GM12872 (cell line): Measurements from ENCODE around the gene XDH.

Experiments
- TF ChIP-seq, protein P1 (sequence below): IDR thresholded peaks from 3 replicates; pipeline ENCODE4 v1.5.1; 2011; ENCODE audit warnings: low read depth, mild to moderate bottlenecking, low read length, moderate library complexity; ENCODE audit not compliant: insufficient read depth

XDH gene

DNA sequence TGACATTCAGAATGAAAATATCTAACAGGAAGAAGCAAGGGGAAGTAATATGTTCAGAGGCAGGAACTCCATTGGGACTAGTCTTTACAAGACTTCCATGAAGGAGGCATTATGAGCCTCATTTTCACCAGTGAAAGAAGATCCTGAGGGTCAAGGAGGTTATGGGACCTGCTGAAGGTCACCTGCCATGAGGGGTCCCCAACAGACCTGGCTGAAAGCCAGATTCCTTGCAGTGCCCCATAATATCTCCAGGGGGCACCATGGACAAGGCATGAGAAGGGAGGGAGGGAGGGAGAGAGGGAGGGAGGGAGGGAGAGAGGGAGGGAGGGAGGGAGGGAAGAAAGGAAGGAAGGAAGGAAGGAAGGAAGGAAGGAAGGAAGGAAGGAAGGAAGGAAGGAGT, 27.9 kb downstream of the XDH start:
- TF ChIP-seq, protein P1, sequence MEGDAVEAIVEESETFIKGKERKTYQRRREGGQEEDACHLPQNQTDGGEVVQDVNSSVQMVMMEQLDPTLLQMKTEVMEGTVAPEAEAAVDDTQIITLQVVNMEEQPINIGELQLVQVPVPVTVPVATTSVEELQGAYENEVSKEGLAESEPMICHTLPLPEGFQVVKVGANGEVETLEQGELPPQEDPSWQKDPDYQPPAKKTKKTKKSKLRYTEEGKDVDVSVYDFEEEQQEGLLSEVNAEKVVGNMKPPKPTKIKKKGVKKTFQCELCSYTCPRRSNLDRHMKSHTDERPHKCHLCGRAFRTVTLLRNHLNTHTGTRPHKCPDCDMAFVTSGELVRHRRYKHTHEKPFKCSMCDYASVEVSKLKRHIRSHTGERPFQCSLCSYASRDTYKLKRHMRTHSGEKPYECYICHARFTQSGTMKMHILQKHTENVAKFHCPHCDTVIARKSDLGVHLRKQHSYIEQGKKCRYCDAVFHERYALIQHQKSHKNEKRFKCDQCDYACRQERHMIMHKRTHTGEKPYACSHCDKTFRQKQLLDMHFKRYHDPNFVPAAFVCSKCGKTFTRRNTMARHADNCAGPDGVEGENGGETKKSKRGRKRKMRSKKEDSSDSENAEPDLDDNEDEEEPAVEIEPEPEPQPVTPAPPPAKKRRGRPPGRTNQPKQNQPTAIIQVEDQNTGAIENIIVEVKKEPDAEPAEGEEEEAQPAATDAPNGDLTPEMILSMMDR: 0 out of 3 replicates have a peak, but pooled peaks have one; percentile 6

DNA sequence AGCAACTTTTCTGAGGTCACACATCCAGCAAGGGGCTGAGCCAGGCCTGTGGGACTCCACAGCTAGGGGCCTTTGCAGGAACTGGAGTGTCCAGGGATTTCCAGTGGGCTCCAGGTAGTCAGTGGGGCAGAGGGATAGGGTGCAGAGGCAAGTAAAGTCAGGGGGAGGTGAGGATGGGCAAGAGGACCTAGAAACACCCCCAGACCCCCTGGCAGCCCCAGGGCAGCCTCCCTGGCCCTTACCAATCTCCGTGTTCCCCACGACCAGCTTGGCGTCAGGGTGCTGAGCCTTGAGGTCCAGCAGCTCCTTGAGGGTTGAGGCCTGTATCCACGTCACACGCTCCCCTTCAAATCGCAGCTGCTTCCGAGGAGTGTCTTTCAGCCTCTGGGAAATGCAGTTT, 28.4 kb downstream of the XDH start:
- TF ChIP-seq, protein P1: no peak

DNA sequence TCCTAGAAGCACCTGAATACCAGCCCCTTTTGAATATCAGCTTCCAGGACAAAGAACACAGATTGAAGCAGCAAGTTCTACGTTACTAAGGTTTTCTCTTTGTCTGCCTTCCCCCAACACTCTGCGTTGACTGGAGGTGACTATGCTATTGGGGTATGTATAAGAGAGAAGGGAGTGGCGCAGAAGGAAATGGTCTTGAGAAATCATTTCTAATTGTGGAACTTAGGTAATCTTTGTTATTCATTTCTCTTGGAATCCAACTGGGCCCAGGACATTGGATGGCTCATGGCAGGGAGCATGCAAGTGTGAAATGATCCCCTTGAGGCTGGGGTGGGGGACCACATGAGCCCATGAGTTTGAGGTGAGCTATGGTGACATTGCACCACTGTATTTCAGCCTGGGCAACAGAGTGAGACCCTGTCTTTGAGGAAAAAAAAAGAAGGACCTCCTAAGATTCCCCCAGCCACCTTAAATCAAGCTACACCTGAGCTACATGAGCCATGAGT, 29.7 kb downstream of the XDH start:
- TF ChIP-seq, protein P1: no peak

DNA sequence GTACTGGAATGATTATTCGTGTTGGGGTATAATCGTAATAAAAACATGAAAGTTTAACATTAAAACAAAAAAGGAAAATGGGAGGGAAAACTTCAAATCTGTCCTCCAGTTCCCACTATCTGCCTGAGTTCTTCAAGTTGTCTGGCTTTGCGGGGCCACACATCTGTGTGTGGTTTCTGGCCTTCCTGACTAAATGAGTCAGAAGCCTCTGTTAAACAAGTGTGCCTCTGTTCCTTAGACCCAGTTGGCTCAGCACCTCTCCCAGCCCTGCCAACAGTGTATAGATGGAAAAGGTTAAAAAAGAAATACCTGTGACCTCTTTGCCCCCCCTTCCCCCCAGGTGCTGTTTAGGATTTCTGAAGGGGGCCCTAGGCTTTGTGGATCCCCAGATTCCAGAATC, 30.2 kb downstream of the XDH start:
- TF ChIP-seq, protein P1: no peak

DNA sequence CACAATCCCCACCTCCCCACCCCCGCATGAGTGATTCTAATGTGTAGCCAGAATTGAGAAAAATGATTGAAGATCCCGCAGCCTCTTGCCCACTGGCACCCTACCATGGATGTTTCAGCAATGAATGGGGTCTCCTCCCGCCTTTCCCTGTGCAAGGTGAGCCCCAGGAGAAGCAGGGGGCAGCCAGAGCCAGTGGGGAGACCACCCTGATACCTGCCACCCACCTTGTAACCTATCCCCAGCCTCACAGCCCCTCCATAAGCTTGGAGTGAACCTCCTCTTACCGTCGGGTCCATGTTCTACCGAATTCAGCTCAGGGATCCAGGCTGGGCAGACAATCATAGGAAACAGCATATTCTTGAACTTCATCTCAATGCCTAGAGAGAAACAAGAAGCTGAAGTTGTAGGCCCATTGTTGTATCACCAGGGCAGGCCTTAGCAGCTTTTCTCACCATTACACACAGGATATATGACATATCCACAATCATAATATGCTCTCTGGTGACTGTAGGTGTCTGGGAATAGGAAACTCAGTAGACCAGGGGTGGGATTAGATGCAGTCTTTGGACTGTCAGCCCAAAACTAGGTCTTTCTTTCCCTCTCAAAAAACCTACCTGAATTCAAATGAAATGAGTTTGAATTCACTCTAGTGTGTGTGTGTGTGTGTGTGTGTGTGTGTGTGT, 30.9 kb downstream of the XDH start:
- TF ChIP-seq, protein P1: no peak

DNA sequence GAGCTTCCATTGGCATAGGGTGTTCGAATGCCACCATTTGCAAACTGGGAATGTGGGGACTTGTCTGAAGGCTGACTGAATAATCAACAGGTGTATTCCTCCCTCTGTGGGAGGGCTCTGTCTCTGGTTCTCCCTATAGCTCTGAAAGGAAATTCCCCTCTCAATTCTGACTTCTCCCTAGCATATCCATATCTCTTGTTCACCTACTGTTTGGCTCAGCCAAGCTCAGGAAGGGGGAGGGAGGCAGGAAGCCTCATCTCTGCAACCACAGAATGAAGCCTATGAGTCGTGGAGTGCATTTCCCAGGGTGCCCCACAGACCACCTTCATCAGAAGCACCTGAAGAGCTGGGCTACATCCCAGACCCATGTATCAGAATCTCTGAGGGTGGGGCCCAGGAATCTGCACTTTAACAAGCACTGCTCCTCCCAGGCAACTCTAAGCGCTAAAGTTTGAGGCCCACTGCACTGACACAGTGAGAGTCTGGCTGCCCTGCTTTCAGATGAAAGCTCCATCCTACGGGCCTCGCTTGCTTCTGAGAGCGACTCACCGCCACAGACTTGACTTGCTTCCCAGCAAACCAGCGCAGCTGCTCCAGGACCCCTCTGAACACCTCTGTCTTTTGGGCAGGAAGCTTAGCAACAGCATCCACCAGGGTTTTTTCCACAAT, 32.0 kb downstream of the XDH start:
- TF ChIP-seq, protein P1: no peak

DNA sequence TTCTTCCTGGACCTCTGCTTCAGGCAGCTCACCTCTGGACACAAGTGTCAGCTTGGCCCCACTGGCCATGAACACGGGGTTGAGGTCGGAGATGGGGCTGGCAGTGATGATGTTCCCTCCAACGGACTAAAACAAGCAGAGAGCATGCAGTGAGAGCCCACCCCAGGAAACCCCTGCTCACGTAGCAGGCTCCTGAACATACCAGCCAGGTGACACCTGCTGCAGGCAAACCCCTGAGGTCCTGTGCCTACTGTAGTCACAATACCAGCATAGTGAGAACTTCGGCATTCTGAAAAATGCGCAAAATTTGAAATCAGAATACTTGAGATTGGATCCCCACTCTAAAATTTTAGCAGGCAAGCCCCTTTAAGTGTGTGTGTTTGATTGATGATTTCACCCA, 32.9 kb downstream of the XDH start:
- TF ChIP-seq, protein P1: no peak
